Fibroblast of skin of scalp (primary cell): ENCODE measurements around the gene CSMD2.

Experiments
- DNase-seq: peaks from one replicate; pipeline ENCODE4 v3.0.0-alpha.2; 2013

Gene CSMD2

GRCh38 chr1:33850481-33850880 is 314.5 kb downstream of the CSMD2 start:
- DNase-seq: no peak

DNA sequence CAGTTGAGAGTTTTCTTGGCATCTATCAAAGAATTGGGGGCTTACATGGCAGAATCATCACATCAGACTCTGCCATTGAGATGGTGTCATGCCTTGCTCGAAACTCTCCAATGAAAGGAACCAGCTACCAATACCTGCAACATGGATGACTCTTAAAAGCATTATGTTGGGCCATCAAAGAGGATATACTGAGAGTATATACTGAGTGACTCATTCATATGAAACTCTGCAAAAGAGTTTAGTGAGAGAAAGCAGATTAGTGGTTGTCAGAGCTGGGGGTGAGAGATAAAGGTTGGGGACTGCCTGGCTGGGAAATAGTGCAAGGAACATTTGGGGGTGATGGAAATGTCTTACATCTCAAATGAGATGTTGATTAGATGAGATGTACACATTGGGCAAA is 315.8 kb downstream of the CSMD2 start:
- DNase-seq: no peak

GRCh38 chr1:33848205-33848937 is 316.7 kb downstream of the CSMD2 start:
- no peak for DNase-seq

DNA sequence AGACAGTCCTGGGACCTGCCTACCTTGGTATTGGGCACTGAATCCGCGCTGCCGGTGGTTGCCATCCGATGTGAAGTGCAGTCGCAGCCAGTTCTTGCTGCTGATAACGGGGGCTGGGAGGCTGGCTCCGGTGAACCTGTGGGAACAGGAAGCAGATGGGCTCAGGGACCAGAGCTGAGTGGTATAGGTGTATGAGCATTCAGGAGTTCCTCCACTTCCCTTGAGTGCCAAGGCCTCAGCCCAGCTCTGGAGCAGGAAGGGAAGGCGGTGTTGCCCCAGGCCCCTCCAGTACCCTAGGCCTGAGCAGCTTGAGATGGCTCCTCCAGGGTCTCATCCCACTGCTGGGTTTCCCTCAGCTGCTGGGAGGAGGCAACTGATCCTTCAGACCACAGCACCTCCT is 318.2 kb downstream of the CSMD2 start:
- no peak for DNase-seq

DNA sequence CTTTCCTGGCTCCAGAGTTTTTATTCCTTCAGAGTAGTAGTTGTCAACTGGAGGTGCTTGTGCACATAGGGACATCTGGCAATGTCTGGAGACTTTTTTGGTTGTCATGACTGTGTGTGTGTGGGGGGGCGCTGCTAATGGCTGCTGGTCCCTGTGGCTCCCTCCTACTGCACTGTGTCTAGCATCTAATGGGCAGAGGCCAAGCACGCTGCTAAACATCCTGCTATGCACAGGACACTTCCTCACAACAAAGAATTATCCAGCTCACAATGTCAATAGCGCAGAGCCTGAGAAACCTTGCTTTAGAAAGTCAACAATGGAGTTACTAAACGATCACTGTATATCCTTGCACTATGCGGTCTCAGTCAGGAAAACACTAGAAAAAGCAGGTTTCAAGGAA is 320.9 kb downstream of the CSMD2 start:
- no peak for DNase-seq

- DNase-seq: no peak
These were observed 322.7 kb downstream of the CSMD2 start for GRCh38 chr1:33842348-33842747.

DNA sequence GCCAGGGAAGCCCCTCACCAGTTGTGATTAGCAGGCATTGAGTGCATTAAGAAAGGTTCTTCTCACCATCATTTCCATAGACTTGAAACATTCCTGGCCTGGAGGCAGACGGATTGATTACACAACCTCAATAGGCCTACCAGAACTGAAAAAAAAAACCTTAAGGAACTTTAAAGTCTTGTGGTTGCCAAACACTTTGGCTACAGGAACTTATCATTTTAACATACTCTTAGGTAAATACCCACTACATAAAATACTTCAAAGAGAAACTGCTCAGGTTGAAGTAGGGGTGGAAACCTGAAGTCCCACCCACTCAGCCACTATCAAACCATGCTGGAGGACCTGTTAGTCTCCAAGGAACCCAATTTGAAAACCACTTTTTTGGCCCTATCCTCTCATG is 323.5 kb downstream of the CSMD2 start:
- no peak for DNase-seq

DNA sequence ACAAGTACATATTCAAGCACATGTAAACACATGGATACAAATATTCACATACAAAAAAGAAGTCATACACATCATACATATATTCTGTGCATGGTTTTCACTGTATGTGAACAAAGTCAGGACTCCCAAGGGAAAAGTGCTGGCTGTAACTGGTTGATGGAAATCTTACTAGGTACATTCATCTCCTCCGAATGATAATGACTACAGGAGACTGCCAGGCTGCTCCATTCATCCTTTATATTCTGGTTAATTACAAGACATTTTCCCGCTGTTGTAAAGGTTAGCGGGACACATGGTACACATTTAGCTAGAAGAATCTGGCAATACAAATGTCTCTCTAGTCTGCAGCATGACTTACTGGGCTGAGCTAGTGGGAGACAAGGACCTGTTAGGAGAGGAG is 327.4 kb downstream of the CSMD2 start:
- no peak for DNase-seq

DNA sequence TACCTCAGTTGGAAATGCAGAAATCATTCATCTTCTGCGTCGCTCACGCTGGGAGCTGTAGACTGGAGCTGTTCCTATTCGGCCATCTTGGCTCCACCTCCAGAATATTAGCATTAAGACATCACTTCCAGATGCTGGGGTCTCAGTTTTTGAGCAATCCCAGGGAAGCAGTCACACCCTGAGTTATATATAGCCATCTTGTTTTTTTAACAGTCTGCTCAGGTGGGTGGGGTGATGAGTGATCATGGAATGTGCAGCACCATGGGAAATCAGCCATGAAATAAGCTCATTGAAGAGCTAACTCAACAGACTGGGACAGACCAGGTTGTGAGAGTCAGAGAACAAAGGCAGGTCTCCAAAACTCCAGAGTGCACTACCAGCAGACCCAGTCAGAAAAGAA is 328.1 kb downstream of the CSMD2 start:
- DNase-seq: no peak

- no peak for DNase-seq
These were observed 336.4 kb downstream of the CSMD2 start for GRCh38 chr1:33828654-33829053.

DNA sequence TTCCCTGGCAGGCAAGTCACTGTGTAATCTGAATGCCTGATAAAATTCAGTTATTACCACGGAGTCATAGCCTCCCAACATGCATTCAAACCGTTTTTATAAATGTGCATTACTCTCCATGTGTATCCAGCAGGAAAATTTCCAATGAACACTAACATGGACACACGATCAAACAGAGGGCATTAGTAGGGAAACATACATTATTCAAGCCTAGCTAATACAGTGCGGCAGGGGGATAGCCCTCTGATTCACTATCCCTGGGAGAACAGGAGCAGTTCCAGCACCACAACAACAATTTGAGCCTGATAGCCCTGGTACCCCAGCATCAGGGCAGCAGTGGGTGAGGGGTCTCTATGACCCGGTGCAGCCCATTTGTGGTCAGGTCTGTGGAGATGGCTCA is 337.0 kb downstream of the CSMD2 start:
- no peak for DNase-seq

DNA sequence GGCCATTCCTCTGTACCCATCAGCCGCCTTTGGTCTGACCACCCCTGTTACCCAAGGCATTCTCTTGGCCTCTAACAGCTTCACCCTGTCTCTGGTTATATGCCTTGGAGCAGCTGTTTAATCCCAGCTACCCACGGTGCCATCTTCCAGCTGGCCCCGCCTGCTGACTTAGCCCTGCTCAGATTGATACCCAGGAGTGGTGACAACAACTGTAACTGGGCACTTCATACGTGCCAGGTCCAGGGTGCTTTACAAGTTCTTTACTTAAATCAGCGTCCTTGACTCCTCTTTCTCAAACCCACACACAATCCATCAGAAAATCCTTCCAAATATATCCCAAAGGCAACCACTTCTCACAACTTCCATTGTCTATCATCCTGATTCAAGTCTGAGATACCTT is 338.3 kb downstream of the CSMD2 start:
- DNase-seq: no peak

DNA sequence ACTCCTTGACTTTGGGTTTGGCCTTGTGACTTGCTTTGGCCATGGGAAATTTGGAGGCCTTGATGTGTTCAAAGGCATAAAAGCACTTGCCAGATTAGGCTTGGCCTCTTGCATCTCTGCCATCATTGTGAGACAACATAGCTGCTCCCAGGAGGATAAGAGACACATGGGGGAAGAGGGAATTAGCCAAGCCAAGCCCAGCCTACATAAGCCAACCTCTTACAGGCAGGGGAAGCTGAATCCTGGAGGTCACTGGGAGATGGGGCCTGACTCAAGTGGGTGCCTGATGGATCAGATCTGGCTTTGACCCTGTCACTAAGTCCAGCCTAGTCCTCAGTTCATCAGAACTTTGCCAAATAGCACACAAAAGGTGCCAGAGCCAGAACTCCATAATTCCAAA is 338.7 kb downstream of the CSMD2 start:
- DNase-seq: no peak

DNA sequence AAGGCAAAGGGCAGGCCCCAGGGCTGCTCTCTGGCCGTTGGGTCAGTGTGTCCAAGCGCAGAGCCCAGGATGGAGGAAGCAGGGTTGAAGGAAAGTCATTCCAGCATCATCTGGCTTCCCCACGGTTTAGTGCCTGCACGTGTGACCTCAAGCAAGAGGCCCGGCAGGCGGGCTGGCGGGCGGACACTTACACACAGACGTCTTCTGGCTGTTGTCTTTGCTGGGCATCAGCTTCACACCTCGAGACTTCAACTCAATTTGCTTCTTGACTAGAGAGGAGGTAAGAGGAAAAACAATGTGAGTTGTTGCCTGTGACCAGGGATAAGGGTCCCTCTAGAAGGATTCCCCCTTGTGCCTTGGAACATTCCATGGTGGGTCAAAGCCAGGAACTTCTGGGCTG is 339.5 kb downstream of the CSMD2 start:
- no peak for DNase-seq

DNA sequence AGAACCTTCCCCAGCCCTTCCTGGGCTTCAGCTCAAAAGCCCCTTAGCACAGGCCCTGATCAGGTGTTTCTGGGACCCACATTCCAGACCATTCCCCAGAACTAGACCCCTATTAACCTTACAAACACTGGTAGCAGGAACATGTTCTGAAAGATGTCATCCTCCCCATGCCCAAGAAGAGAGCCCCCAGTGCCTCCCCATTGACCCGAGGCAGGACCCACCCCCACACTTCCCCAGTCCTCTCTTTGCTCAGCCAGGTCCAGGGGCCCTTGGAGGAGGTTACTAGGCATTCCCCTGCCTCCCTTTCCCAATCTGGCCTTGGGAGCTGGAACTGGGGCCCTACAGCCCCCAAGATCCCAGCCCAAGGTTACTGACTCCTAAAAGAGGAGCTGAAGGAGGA is 340.1 kb downstream of the CSMD2 start:
- DNase-seq: no peak

GRCh38 chr1:33824321-33824720 is 340.7 kb downstream of the CSMD2 start:
- DNase-seq: no peak

DNA sequence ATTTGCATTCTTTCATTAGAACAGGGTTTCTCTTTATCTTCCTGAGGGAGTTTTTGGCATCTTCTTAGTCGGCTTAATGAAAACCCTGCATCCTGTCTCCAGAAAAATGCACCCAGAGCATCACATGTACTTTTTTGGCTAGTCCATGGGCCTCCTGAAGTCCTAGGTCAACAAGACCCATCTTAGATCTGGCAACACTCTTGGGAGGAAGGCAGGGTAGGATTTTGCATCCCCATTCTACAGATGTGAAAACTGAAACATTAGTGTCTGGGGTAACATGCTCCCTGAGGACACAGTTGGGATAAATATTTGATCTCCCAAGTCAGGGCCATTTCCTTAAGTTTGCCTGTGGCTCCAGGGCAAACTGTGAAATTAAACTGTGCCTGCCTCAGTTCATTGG is 341.2 kb downstream of the CSMD2 start:
- no peak for DNase-seq

GRCh38 chr1:33823401-33823800 is 341.6 kb downstream of the CSMD2 start:
- no peak for DNase-seq

- no peak for DNase-seq
These were observed 342.6 kb downstream of the CSMD2 start for GRCh38 chr1:33822396-33822795.

DNA sequence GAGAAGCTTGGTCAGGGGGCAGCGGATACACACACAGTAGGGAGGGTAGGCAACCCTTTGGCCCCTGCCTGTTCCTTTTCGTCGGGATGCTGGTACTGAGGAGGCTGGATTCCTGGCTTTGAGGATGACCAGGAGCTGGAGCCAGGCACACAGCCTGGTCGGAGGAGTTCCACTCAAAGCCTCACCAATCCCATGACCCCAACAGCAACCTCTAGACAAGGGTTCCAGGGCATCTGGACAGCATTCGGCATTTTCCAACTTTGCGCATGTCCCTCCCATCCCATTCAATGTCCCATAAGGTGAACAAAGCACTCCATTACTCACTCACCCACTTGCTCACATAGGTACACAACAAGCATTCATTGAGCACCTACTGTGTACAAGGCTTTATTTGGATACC is 343.7 kb downstream of the CSMD2 start:
- no peak for DNase-seq

DNA sequence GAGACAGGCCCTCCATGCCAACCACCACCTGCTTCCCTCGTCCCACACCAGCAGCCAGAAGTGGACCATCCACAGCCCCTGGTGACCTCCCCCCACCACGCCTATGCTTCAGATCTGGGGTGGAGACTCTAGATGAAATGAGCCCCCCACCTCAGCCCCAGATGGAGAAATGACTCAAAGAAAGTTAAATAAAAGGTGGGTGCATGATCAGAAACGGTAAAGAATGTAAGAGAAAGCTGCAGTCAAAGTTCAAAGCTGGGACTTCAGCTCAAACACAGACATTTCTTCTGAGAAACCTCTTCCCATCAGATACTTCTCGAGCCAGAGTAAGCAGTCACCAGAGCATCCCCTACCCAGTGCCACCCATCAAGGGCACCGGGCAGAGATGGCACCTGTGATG is 344.2 kb downstream of the CSMD2 start:
- no peak for DNase-seq

GRCh38 chr1:33819913-33820311 is 345.1 kb downstream of the CSMD2 start:
- no peak for DNase-seq

GRCh38 chr1:33819290-33819912 is 345.6 kb downstream of the CSMD2 start:
- no peak for DNase-seq

GRCh38 chr1:33818071-33818470 is 347.0 kb downstream of the CSMD2 start:
- no peak for DNase-seq

GRCh38 chr1:33815061-33815460 is 350.0 kb downstream of the CSMD2 start:
- peak; percentile 72 for DNase-seq
